HK-2 (cell line): ENCODE results near the gene PNPLA7.

Experiments used
- DNase-seq: peaks from one replicate; pipeline ENCODE4 v3.0.0-alpha.2; 2018; ENCODE audit not compliant: unreplicated experiment

Gene PNPLA7

DNA sequence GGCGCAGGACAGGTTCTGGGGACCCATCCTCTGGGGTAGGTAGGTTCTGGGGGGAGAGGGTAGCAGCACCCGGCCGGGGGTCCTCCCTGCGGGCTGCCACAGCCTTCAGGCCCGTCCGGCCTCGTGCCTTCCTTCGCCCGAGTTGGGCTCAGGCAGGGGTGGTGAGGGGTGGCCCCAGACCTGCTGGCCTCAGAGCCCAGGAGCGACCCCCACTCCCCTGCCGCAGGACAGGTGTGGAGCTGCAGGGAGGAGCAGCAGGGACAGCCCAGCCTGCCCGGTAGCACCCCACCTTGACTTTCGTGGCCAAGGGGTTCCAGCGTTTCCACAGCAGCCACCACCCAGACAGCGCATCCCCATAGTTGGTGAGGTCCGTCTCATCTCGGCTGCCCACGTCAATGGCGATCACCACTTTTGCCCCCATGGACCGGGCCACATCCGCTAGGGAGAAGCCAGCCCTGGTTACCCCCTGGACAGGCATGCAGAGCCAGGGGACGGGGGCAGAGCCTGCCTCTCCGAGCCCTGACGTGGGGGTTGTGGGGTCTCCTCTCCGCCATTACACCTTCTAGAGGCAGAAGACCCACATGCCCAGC is 87.7 kb downstream of the PNPLA7 start:
- no peak for DNase-seq

DNA sequence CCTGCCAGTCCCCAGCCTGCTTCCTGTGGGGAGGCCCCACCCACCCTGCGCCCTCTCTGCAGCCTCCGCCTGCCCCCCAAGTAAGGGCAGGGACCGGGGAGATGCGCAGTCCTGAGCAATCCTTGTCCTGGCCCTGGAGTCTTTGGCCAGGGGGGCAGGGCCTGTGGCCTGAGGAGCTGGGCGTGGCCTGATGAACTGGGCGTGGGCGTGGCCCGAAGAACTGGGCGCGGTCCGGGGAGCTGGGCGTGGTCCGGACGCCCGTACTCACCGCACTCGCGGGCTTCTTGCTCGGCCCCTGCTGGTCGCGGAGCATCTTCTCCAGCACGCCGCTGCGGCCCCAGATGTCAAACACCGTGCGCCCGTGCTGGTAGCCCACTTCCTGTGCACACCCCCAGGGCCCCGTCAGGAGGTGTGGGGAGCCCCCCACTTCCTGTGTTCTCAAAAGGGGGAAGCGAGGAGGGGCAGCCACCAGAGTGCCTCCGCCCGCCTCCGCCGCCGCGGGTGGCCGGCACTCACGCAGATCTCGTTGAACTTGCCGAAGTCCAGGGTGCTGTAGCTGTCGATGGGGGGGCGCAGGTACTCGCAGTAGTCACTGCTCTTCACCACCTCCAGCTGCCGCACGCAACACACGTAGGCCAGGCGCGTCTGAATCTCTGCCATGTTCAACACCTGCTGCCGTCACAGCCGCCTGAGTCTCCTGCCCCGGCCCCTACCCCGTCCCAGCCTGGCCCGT is 88.4 kb downstream of the PNPLA7 start:
- DNase-seq = no peak

DNA sequence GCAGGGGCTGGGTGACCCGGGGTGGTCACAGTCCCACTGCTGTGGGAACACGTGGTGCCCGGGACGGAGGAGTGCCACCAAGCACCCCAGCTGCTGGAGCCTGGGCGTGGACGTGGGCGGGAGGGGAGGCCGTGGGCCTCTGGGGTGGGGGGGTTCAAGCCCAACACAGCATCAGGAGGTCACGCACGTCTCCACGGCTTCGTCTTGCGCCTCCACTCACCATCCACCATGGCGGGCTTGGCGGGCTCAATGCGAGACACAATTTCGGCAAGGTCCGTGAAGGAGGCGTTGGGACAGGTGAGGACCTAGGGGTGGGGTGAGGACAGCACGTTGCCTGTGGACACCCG is 88.9 kb downstream of the PNPLA7 start:
- DNase-seq = no peak

DNA sequence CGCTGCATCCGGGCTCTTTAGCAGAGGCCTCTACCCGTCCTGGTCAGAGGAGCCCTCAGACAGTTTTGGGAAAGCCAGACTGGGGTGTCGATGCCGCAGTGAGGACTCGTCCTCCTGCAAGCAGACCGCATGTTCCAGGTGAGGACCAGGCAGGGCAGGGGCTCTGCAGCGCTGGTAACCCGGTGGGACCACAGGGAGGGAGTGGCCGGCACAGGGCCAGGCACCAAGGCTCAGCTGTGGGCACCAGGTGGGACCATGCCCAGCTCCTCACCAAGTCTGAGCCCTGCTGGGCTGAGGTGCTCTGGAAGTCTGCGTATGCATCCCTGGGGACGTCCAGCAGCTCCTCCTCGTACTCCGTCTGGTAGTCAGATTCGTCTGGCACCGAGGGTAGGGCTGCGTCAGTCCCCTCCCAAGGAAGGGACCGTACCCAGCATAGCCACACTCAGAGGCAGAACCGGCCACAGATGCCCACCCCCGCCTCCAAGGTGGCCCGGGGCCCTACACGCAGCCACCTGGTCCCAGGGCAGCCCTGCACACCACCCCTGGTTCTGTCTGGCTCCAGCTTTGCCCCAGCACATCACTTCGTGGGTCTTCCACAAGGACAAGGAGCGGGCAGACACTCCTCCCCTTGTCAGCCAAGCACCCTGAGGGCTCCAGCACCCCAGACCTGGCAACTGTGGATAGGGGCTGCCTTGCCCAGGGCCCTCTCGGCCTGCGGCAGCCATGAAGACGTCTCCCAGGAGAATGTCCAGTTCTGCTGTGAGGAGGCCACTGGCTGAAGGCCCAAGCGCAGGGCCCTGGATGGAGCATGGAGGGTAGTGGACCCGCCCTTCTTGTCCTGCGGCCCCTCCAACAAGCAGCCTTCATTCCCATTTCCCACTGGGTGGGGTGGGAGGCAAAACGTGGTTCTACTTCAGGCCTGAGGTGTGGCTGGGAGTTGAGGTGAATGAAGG is 89.6 kb downstream of the PNPLA7 start:
- no peak for DNase-seq

DNA sequence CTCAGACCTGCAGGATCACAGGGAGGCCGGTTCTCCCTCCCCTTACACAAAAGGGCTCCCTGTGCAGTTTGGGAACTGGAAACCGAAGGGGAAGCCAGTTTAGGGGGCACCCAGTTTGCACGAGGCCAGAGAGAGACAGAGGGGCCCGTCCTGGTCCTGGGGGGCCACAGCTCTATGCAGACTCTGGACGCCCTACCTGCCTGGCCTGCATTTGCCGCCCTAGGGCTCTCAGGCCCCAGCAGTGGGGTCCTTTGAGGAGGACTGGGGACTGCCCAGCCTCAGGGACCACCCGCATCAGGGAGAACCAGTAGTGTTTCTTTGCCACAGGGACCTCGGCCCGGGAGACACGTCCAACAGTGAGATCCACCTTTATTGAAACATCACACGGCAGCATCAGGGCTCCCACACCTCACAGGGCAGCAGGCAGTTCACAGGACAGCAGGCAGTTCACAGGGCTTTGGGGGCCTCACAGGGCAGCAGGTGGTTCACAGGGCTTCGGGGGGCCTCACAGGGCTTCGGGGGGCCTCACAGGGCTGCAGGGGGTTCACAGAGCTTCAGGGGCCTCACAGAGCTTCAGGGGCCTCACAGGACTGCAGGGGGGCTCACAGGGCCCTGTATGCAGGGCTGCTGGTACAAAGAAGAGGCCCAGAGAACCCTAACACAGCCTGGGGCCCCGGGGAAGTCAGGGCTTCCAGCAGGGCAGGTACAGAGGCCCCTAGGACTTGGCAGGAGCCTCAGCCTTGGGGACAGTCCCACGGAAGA is 90.4 kb downstream of the PNPLA7 start:
- DNase-seq = no peak

DNA sequence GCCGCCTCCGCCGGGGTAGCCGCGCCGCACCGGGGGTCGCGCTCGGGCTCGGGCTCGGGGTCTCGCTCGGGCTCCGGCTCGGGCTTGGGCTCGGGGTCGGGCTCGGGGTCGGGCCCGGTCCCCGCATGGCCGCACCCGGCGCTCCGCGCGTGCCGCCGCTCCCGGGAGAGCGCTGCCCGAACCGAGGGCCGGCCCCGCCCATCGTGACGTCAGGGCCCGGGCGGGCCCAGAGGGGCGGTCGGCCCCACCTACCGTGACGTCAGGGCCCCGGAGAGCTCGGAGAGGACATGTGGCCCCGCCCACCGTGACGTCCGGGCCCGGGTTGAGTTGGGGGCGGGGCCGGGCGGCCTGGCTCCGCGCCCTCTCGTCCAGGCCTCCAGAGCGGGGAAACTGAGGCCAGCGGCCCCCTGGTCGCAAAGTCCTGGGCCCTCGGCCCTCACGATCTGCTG is 91.0 kb downstream of the PNPLA7 start, which contains the start of gene NSMF:
Gene NSMF (minus strand): TSS at position 183 of the 449 bp plus-strand sequence. CDS start 232 bp downstream, outside the sequence.
- peak; percentile 88 for DNase-seq

DNA sequence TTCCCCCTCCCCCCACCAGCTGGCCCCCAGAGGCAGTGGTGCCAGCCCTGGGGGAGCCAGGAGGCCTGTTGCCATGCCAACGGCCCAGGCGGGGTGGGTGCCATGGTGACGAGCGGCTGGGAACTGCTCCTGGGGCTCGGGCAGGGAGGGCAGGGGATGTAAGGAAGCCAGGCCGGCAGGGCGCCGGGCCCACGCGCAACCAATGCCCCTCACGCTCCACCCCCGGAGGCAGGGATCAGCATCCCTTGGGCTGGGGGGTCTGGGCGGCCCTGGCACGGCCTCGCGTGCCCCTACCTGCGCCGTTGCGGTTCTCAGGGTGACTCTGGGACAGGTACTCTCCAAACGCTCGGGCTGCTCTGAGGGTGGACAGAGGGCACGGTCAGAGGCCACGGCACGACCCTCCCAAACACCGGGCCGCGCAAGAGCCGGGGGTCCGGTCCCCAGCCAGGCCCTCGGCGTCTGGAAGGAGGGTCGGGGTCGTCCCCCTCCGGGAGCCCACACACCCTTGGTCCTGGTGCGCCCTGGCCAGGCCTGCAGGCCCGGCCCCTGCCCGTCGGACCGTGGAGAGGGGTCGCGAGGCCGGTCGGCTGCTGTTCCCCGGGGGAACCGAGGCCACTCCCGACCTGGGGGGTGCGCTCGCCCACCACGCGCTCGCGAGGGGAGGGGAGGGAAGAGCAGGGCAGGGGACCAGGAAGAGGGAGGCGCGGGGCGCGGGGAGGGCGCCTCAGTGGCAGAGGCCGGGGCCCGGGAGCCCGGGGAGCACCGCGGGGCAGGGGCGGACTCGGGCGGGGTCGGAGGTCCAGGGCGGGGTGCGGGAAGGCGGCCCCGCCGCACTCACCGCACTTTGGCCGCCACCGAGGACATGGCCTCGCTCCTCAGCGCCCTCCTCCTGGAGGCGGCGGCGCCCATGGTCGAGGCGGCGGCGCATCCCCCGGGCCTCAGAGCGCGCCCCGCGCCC is 91.7 kb downstream of the PNPLA7 start:
- DNase-seq = peak; percentile 47

DNA sequence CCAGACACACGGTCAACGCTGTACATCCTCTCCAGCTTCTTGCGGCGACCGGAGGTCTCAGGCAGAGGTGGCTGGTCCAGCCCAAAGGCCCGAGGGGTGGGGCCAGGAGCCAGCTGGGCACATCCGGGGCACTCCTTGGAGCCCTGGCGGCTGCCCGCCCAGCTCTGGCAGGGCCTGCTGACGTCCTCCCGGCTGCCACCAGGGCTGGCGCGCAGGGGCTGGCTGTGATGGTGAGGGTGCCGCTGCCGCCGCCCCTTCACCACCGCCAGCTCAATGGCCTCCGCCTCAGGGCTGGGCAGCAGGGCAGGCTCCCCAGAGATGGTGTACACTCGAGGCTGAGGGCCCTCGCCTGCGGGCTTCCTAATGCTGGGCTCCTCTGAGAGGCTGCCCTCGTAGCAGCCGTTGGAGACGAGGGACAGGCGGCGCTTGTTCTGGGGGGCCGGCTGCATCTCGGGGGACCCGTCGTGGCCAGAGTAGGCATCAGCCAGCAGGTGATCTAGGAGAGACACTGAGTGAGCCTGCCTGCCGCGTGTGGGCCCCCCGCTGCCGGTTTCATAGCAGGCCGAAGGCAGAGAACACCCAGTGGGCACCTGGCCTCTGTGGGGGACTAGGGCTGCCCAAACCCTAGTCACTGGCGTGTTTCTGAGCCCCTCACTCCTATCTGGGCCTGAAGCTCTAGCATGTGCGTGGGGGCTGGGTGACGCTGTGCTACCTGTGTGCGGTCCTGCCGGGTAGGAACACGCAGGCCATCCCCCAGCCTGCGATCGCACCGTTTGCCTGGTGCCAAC is 92.6 kb downstream of the PNPLA7 start:
- DNase-seq = no peak

DNA sequence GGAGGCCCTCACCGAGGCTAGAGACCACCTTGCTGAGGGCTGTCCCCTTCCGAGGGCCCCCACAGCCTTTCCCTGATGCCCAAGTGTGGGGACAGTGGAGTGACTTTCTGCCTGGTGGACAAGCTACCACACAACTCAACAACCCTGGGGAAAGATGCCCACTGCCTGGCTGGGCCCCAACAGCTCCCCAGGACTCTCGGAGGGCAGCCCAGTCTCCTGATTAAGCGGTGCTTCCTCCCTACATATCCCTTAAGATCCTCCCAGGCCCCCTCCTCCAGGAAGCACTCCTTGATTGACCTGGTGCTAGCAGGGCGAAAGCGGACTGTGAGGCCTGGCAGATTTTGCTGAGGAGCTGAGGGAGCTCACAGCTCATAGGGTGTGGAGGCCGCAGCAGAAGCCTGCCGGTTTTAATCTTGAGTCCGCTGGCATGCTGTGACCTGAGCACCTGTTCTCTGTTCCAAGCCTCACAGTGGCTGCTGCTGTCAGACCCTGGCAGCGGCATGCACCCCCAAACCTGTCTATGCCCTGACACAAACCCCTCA is 93.3 kb downstream of the PNPLA7 start:
- DNase-seq = no peak

DNA sequence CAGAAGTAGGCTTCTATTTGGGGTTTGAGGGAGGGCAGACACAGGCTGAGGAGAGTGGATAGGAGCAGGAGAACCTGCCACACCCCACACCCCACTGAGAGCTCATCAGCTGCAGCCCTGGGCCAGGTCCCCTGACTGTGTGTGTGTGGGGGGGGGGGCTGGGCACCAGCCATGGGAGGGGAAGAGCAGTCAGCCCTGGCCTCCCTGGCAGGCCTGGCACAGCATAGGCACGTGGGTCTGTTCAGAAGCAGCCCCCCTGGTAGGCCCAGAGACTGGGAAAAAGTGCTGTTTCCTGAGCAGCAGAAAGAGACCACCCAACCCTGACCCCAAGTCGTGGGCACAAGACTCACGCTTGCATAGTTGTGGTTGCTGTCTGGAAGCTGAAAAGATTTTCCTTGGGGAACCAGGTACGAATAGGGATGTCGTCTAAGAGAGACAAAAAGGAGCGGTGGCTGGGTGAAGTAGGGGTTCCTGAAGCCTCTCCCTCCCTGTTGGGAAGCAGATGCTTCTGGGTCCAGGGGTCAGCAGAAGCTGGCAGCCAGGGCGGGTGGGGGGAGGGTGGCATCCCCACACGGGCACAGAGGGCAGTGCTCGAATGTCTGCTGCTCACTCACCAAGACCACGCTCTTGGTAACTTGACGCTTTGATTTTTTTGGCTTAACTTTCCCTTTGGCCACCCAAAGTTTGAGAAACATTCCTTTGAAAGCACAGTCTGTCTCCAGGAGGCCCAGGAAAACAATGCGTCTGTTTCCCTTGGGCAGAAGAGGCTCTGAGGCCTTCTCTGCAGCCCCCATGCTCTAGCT is 93.9 kb downstream of the PNPLA7 start:
- DNase-seq = no peak

DNA sequence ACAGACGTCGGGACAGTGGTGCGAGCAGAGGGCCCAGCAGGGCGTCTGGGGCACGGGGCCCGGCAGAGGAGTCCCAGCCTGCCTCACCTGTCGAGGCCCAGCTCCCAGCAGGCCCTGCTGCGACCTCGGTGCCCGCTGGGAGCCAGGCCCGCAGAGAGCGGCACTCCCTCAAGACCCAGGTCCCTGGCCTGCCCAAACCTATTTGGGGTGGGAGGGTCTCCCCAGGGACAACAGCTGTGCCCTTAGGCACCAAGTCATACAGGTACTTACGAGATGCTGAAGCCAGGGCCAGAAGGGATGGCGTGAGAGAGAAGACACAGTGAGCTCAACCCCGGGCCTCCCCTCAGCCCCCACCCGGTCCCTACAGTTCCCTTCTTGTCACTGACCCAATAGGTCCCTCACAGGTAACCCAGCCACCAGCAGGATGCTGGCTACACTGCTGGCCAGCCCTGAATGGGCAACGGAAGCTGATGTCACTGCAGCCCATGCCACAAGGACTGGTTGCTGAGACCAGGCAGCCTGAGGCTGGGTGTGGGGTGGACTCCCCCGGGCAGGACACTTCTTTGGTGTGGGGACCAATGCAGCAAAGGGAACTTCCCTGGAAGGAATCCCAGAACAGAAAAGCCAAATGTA is 94.7 kb downstream of the PNPLA7 start:
- no peak for DNase-seq

DNA sequence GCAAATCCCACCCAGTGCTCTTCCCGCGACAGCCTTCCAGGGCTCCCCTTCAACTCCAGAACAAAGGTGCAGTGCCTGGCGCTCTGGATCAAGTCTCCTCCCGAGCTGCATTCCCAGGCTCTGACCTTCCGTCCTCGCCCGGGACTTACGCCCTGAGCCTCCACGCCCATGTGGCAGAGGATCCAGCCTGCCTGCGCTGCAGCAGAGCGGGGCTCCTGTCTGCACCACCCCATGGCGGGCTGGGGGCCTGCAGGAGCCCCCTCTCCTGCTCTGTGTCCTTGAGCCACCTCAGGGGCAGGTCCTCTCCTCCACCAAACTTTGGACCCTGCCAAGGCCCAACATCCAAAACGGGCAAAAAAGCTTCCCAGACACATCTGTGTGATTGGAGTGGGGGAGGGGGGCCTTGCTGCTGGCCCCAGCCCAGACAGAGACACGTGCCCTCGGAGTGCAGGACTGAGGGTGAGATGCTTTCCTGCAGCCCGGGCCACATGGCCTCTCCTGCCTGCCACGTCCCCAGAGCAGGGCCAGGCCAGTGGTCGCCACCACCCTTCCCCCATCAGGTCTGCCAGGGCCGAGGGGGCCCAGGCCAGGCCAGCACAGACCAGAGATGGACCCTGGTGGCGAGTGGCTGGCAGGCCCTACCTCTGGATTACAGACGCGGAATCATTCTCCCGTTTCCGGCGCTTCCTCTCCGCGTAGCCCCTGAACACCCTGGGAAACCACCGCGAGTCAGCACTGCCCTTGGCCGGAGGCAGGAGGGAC is 95.4 kb downstream of the PNPLA7 start:
- no peak for DNase-seq

DNA sequence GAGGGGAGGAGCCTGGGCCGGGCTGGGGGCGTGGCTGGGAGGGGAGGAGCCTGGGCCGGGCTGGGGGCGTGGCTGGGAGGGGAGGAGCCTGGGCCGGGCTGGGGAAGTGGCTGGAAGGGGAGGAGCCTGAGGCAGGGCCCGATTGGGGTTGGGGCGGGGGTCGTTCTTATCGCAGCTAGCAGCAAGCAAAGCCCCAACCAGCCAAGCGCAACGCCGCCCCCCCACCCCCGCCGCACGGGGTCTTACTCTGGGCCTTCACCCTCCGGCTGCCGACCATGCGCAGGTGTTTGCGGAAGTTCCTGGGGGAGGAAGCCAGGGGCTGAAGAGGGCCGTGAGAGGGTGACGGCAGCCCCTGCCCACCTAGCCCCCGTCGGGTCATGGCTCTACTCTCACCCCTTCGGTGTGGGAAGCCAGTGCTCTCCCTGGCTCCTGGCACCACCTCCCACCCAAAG is 96.0 kb downstream of the PNPLA7 start:
- no peak for DNase-seq

DNA sequence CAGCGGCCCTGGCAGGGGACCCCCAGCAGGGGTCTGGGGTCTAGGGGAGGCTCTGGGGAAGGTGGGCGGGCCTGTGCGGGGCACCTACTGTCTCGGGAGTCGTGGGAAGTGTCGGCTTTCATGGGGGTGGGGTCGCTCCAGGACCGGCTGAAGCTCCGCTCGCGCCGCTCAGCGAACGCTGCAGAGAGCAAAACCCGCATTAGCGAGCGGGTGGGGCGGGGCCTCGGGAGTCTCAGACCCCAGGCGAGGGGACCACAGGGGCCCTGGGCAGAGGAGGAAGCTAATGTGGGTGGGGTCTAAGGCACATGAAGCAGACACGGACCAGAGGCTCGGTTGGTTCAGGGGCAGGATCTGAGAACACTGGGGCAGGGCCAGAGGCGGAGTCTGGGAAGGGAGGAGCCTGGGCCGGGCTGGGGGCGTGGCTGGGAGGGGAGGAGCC is 96.5 kb downstream of the PNPLA7 start:
- DNase-seq = no peak

DNA sequence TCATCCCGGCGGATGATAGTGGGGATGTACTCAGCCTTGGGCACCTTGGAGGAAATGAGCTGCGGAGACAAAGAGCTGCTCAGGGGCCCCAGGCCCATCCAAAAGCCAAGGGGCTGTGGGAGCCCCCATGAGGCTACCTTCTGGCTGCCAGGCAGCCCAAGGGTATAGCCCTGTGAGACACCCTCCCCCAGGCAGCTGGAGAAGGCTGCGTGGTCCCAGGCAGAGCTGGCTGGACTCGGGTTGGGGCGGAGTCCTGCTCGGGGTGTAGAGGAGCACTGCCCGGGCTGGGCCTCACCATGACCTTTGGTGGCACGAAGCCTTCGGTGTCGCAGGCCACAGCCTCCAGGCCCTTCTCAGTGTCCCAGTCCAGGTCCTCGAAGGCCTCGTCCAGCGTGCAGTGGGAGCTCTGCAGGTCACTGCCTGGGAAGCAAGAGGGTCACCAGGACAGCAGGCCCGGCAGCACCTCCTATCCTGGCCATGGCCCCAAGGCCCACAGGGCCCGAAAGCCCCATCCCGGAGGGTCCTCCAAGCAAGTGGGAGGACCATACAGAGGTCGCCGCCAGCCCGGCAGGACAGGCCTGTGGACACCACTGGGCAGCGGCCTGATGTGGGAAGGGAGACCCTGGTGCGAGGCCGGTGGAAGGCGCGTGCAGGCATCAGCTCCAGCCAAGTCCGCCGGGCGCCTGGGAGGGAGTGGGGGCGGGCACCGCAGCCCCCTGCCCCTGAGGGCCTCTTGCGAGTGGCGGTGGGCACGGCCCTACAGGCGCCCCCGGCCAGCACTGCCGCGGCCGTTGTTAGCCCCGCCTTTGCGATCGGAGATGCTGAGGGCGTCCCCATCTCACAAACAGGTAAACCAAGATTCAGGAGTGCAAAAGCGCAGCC is 97.2 kb downstream of the PNPLA7 start:
- no peak for DNase-seq
